Endodermal cell (in vitro differentiated cells): Measurements from ENCODE around the gene STARD13. TPM values are rescaled to one million over a fixed set of nuclear protein-coding genes. Genes with fewer than 3 reads are reported as not detected.

Experiments
- DNase-seq: peaks from one replicate; pipeline ENCODE4 v3.0.0-alpha.2; 2017
- H3K27ac ChIP-seq: 2 replicates; pipeline ENCODE4 v1.5.1; 2013; ENCODE audit warnings: mild to moderate bottlenecking, low read depth, low read length, moderate library complexity
- H3K27me3 ChIP-seq: 2 replicates; pipeline ENCODE4 v1.6.1; 2013; ENCODE audit warnings: mild to moderate bottlenecking, low read length, moderate library complexity; ENCODE audit not compliant: insufficient read depth, control insufficient read depth, poor library complexity, severe bottlenecking
- H3K36me3 ChIP-seq: 2 replicates; pipeline ENCODE4 v1.7.0; 2013; ENCODE audit warnings: mild to moderate bottlenecking, low read length, moderate library complexity; ENCODE audit not compliant: control insufficient read depth, insufficient read depth
- H3K4me1 ChIP-seq: one replicate; pipeline ENCODE4 v1.7.0; 2013; ENCODE audit warnings: low read length; ENCODE audit not compliant: control insufficient read depth, insufficient read depth
- H3K4me3 ChIP-seq: 2 replicates; pipeline ENCODE4 v1.5.1; 2013; ENCODE audit warnings: mild to moderate bottlenecking, low read length, moderate library complexity
- H3K9ac ChIP-seq: 2 replicates; pipeline ENCODE4 v1.6.1; 2013; ENCODE audit warnings: mild to moderate bottlenecking, low read length, moderate library complexity; ENCODE audit not compliant: poor library complexity, severe bottlenecking; ENCODE audit errors: extremely low read depth
- H3K9me3 ChIP-seq: 2 replicates; pipeline ENCODE4 v1.6.1; 2013; ENCODE audit warnings: mild to moderate bottlenecking, low read length, moderate library complexity; ENCODE audit not compliant: control insufficient read depth
- H3K27ac Mint-ChIP-seq: 2 replicates; pipeline ENCODE4 v1.8.0; 2020; ENCODE audit warnings: mixed read lengths
- H3K27me3 Mint-ChIP-seq: 2 replicates; pipeline ENCODE4 v1.8.0; 2021; ENCODE audit warnings: mild to moderate bottlenecking, mixed read lengths; ENCODE audit not compliant: insufficient read depth
- H3K36me3 Mint-ChIP-seq: 2 replicates; pipeline ENCODE4 v1.8.0; 2020; ENCODE audit warnings: low read depth, mixed read lengths
- H3K4me1 Mint-ChIP-seq: 2 replicates; pipeline ENCODE4 v1.8.0; 2020; ENCODE audit warnings: mixed read lengths
- H3K4me3 Mint-ChIP-seq: 2 replicates; pipeline ENCODE4 v1.8.0; 2020; ENCODE audit warnings: mild to moderate bottlenecking, moderate library complexity, mixed read lengths
- H3K9me3 Mint-ChIP-seq: 2 replicates; pipeline ENCODE4 v1.8.0; 2020; ENCODE audit warnings: mild to moderate bottlenecking, mixed read lengths
- WGBS, 2 experiments: methylation state at CpG; one replicate each; pipeline versions ENCODE4 v1.1.5 to v1.1.7; 2013; ENCODE audit warnings: missing lambda C conversion rate in 2 of 2, mixed read lengths in 1 of 2; ENCODE audit not compliant: insufficient coverage in 1 of 2, insufficient read length in 1 of 2; 5-methylcytosine and 5-hydroxymethylcytosine counted together
- total RNA-seq, 2 donors: library from RNA; stranded (reverse); fragmentation: NEBNext Ultra II Directional in 1 of 2; extraction: Animal tissue kit (Norgen Biotek cat#: 25700) in 1 of 2; gene quantifications; 2 replicates in 1 of 2; 3 replicates in 1 of 2; pipeline ENCODE4 v1.2.1, GENCODE V29; 2021
- TF ChIP-seq, protein P1 (sequence below): fragments of 200-600 bp; sonication (generic); conservative IDR thresholded peaks from 2 replicates; pipeline ENCODE4 v1.5.0; 2021; ENCODE audit warnings: antibody characterized with exemption, mild to moderate bottlenecking

The STARD13 gene
- total RNA-seq, 2 donors from 2014 or later: 2.5 to 3.7 TPM

DNA sequence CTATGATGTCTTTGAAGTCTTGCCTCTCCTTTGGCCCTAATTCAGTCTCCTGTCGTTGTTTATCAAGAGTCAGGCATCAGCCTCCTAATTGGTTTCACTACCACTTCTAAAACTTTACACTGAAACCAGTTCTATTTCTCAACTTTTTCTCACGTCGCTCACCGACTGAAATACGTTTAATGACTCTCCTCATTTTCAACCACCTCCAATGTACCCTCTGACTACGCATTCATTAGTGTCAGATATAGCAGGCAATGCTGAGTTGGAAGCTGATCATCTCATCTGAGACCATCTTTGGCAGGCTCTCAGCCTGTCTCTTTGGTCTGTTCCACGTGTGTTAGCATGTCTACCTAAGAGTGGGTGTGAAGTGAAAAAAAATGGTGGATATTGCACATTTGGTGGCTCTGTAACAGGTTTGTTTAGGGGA, 141.2 kb downstream of the STARD13 start:
- H3K4me3 Mint-ChIP-seq: no peak overlapping the region
- H3K27ac ChIP-seq: no peak overlapping the region
- no peak for DNase-seq
- no peak overlapping the region for H3K9ac ChIP-seq
- H3K27me3 ChIP-seq: no peaks in the 10 kb centered on the region
- 91 to 96% methylated on average over 5 to 7 of the region's 7 CpGs for WGBS, 2 experiments
- H3K4me1 Mint-ChIP-seq: no peaks in the 10 kb centered on the region
- H3K9me3 ChIP-seq: no peaks in the 10 kb centered on the region
- H3K9me3 Mint-ChIP-seq: peaks cover 4% of the 10 kb centered on the region
- TF ChIP-seq, protein P1, sequence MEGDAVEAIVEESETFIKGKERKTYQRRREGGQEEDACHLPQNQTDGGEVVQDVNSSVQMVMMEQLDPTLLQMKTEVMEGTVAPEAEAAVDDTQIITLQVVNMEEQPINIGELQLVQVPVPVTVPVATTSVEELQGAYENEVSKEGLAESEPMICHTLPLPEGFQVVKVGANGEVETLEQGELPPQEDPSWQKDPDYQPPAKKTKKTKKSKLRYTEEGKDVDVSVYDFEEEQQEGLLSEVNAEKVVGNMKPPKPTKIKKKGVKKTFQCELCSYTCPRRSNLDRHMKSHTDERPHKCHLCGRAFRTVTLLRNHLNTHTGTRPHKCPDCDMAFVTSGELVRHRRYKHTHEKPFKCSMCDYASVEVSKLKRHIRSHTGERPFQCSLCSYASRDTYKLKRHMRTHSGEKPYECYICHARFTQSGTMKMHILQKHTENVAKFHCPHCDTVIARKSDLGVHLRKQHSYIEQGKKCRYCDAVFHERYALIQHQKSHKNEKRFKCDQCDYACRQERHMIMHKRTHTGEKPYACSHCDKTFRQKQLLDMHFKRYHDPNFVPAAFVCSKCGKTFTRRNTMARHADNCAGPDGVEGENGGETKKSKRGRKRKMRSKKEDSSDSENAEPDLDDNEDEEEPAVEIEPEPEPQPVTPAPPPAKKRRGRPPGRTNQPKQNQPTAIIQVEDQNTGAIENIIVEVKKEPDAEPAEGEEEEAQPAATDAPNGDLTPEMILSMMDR: no peak
- no peak overlapping the region for H3K27ac Mint-ChIP-seq
- no peak overlapping the region for H3K4me3 ChIP-seq
- no peaks in the 10 kb centered on the region for H3K4me1 ChIP-seq
- H3K36me3 Mint-ChIP-seq: no peaks in the 10 kb centered on the region
- H3K27me3 Mint-ChIP-seq: no peaks in the 10 kb centered on the region
- H3K36me3 ChIP-seq: no peaks in the 10 kb centered on the region

DNA sequence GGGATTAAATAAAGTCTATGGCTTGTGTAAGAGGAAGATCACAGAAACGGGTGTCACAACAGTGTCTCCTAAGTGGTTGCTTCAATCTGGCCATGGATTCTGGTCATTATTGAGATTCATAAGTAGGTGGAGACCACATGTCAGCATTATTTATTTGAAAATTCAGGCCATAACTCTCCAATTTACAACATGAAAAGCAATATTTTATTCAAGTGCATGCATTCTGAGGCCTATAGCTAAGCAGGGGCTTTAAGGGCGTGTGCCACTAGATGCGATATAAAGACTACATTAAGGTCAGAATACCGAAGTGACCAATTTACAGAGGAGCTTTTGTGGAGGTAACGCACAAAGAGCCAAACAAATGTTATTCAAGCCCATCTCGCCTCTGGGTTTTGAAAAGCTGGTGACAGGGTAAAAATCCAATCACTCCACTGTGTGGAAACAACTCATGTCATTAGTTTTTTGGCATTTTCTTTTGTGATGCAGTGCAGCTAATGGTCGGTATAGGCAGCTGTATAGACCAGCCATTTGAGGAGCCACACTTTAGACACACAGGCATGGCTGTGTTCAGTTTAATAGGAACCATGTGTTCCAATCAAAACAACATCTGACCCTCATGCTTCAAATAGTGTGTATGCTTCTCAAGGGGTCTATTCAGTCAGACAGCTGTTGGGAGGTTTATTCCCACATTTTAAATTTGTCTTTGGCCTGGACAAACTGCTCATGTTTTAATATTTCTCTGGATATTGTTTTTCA, 145.6 kb downstream of the STARD13 start:
- TF ChIP-seq, protein P1: no peak
- Histone ChIP-seq H3K9me3 (no peaks in the 10 kb centered on the region), H3K4me1 (no peaks in the 10 kb centered on the region), H3K27me3 (no peaks in the 10 kb centered on the region), H3K9ac (no peak overlapping the region), H3K4me3 (no peak overlapping the region), H3K27ac (no peak overlapping the region), H3K36me3 (no peaks in the 10 kb centered on the region)
- H3K27ac Mint-ChIP-seq: no peak overlapping the region
- peaks cover 3% of the 10 kb centered on the region for H3K36me3 Mint-ChIP-seq
- no peak for DNase-seq
- H3K4me3 Mint-ChIP-seq: no peak overlapping the region
- 92 to 95% methylated on average over 7 of the region's 7 CpGs for WGBS, 2 experiments
- H3K9me3 Mint-ChIP-seq: peaks cover 15% of the 10 kb centered on the region
- no peaks in the 10 kb centered on the region for H3K27me3 Mint-ChIP-seq
- no peaks in the 10 kb centered on the region for H3K4me1 Mint-ChIP-seq

DNA sequence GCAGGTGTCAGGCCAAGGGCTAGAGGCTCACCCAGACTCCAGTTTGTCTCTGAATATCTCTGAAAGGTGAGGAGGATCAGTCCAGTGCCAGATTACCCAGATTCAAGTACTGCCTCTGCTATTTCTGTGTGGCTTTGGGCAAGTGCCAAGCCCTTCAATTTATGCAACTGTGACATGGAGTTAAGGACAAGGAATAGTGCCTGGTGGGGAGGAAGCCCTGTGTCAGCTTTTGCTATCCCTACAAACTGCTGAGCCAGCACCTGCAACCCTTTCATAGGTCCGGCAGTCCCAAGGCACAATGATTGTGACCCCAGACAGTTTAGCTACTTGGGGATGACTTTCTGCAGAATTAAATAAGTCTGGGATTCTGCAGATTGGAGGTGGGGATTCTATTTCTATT, 146.4 kb downstream of the STARD13 start:
- no peaks in the 10 kb centered on the region for H3K4me1 ChIP-seq
- TF ChIP-seq, protein P1: no peak
- H3K36me3 Mint-ChIP-seq: peaks cover 3% of the 10 kb centered on the region
- H3K27me3 ChIP-seq: no peaks in the 10 kb centered on the region
- no peaks in the 10 kb centered on the region for H3K4me1 Mint-ChIP-seq
- DNase-seq: no peak
- H3K36me3 ChIP-seq: no peaks in the 10 kb centered on the region
- H3K27ac Mint-ChIP-seq: no peak overlapping the region
- WGBS, 2 experiments: 90 to 100% methylated on average over 1 of the region's 1 CpG
- no peak overlapping the region for H3K4me3 ChIP-seq
- no peak overlapping the region for H3K27ac ChIP-seq
- no peak overlapping the region for H3K4me3 Mint-ChIP-seq
- H3K9me3 ChIP-seq: no peaks in the 10 kb centered on the region
- H3K9ac ChIP-seq: no peak overlapping the region
- H3K27me3 Mint-ChIP-seq: no peaks in the 10 kb centered on the region
- peaks cover 15% of the 10 kb centered on the region for H3K9me3 Mint-ChIP-seq
